DOHH2 (cell line): ENCODE results near the gene FGFBP1.

Source experiments
- H3F3A ChIP-seq: fragments of 200-600 bp; sonication (generic), shearing (Covaris generic); 2 replicates; pipeline ENCODE4 v1.6.0; 2016; ENCODE audit warnings: antibody characterized with exemption, mild to moderate bottlenecking; ENCODE audit not compliant: control insufficient read depth, insufficient read depth
- H3K27ac ChIP-seq: fragments of 200-600 bp; sonication (generic); 2 replicates; pipeline ENCODE4 v1.5.1; 2014; ENCODE audit warnings: low read depth, mild to moderate bottlenecking, low read length, moderate library complexity
- H3K27me3 ChIP-seq: fragments of 200-600 bp; sonication (generic); 2 replicates; pipeline ENCODE4 v1.6.1; 2014; ENCODE audit warnings: mild to moderate bottlenecking, low read length, mixed read lengths; ENCODE audit not compliant: control insufficient read depth
- H3K36me3 ChIP-seq: fragments of 200-600 bp; sonication (generic); 2 replicates; pipeline ENCODE4 v1.6.1; 2014; ENCODE audit warnings: mild to moderate bottlenecking, low read length, moderate library complexity, mixed read lengths; ENCODE audit not compliant: control insufficient read depth
- H3K4me1 ChIP-seq: fragments of 200-600 bp; sonication (generic); 2 replicates; pipeline ENCODE4 v1.6.1; 2014; ENCODE audit warnings: mild to moderate bottlenecking, low read length, mixed read lengths; ENCODE audit not compliant: control insufficient read depth
- H3K4me2 ChIP-seq: fragments of 200-600 bp; sonication (generic); 2 replicates; pipeline ENCODE4 v1.6.0; 2014; ENCODE audit warnings: mild to moderate bottlenecking, low read length, moderate library complexity
- H3K4me3 ChIP-seq: fragments of 200-600 bp; sonication (generic); 2 replicates; pipeline ENCODE4 v1.5.1; 2014; ENCODE audit warnings: mild to moderate bottlenecking, low read length, mixed read lengths
- H3K79me2 ChIP-seq: fragments of 200-600 bp; sonication (generic); 2 replicates; pipeline ENCODE4 v1.6.1; 2014; ENCODE audit warnings: mild to moderate bottlenecking, low read length, mixed read lengths; ENCODE audit not compliant: control insufficient read depth
- H3K9me2 ChIP-seq: fragments of 200-600 bp; sonication (generic); replicated peaks from 2 replicates; pipeline ENCODE4 v1.6.1; 2014; ENCODE audit warnings: mild to moderate bottlenecking, low read length, mixed read lengths; ENCODE audit not compliant: control insufficient read depth
- H3K9me3 ChIP-seq: fragments of 200-600 bp; sonication (generic); 2 replicates; pipeline ENCODE4 v1.6.1; 2014; ENCODE audit warnings: antibody characterized with exemption, low read length, mixed read lengths; ENCODE audit not compliant: control insufficient read depth, insufficient read depth
- H4K20me1 ChIP-seq: fragments of 200-600 bp; sonication (generic); 2 replicates; pipeline ENCODE4 v1.6.0; 2014; ENCODE audit warnings: low read depth, mild to moderate bottlenecking, antibody characterized with exemption, low read length, moderate library complexity; ENCODE audit not compliant: control insufficient read depth, insufficient read depth
- CTCF ChIP-seq: fragments of 200-600 bp; sonication (generic); IDR thresholded peaks from one replicate; pipeline ENCODE4 v1.5.1; 2014; ENCODE audit warnings: antibody characterized with exemption, mild to moderate bottlenecking, low read depth, low read length; ENCODE audit not compliant: poor library complexity, severe bottlenecking
- EZH2phosphoT487 ChIP-seq: fragments of 200-600 bp; sonication (generic); IDR thresholded peaks from 2 replicates; pipeline ENCODE4 v1.6.1; 2017; ENCODE audit warnings: borderline replicate concordance, mild to moderate bottlenecking, antibody characterized with exemption, low read length, moderate library complexity, mixed read lengths

Gene FGFBP1

GRCh38 chr4:15944895-15945294 lies 6.4 kb upstream of the FGFBP1 start:
- Histone ChIP-seq H3K9me2 (no peaks in the 10 kb centered on the region), H4K20me1 (no peaks in the 10 kb centered on the region), H3K4me3 (no peak overlapping the region), H3K27ac (no peak overlapping the region), H3K4me2 (no peak overlapping the region), H3K4me1 (no peaks in the 10 kb centered on the region), H3K36me3 (no peaks in the 10 kb centered on the region), H3K9me3 (no peaks in the 10 kb centered on the region), H3F3A (no peaks in the 10 kb centered on the region), H3K79me2 (no peaks in the 10 kb centered on the region), H3K27me3 (no peaks in the 10 kb centered on the region; the same call in 1 of the 2 replicates)
- TF ChIP-seq EZH2phosphoT487: no peak
- no peak for TF ChIP-seq CTCF

GRCh38 chr4:15942283-15942682 lies 3.7 kb upstream of the FGFBP1 start:
- Histone ChIP-seq H3F3A (no peaks in the 10 kb centered on the region), H3K4me3 (no peak overlapping the region), H3K4me2 (no peak overlapping the region), H3K4me1 (no peaks in the 10 kb centered on the region), H4K20me1 (no peaks in the 10 kb centered on the region), H3K36me3 (no peaks in the 10 kb centered on the region), H3K27ac (no peak overlapping the region), H3K79me2 (no peaks in the 10 kb centered on the region), H3K27me3 (peaks cover 8% of the 10 kb centered on the region), H3K9me2 (no peaks in the 10 kb centered on the region), H3K9me3 (no peaks in the 10 kb centered on the region)
- no peak for TF ChIP-seq EZH2phosphoT487
- no peak for TF ChIP-seq CTCF

- H3K36me3 ChIP-seq: no peaks in the 10 kb centered on the region
- no peaks in the 10 kb centered on the region for H3K79me2 ChIP-seq
- H3K4me2 ChIP-seq: no peak overlapping the region
- peaks cover 8% of the 10 kb centered on the region for H3K27me3 ChIP-seq
- TF ChIP-seq CTCF (no peak), EZH2phosphoT487 (no peak)
- H4K20me1 ChIP-seq: no peaks in the 10 kb centered on the region
- H3K9me2 ChIP-seq: no peaks in the 10 kb centered on the region
- no peak overlapping the region for H3K4me3 ChIP-seq
- H3K9me3 ChIP-seq: no peaks in the 10 kb centered on the region
- H3K27ac ChIP-seq: no peak overlapping the region
- H3F3A ChIP-seq: no peaks in the 10 kb centered on the region
- H3K4me1 ChIP-seq: no peaks in the 10 kb centered on the region; the same call in 1 of the 2 replicates
Observed at GRCh38 chr4:15938182-15938581, 358 bp downstream of the FGFBP1 start.

GRCh38 chr4:15936495-15936894 lies 2.0 kb downstream of the FGFBP1 start:
- no peak overlapping the region for H3K4me2 ChIP-seq
- H3K36me3 ChIP-seq: no peaks in the 10 kb centered on the region
- peaks cover 9% of the 10 kb centered on the region for H3K4me1 ChIP-seq
- no peaks in the 10 kb centered on the region for H3K9me2 ChIP-seq
- peaks cover 8% of the 10 kb centered on the region for H3K27me3 ChIP-seq
- no peak overlapping the region for H3K27ac ChIP-seq
- no peak overlapping the region for H3K4me3 ChIP-seq
- no peak for TF ChIP-seq CTCF
- TF ChIP-seq EZH2phosphoT487: no peak
- H3K9me3 ChIP-seq: no peaks in the 10 kb centered on the region
- no peaks in the 10 kb centered on the region for H3F3A ChIP-seq
- H3K79me2 ChIP-seq: no peaks in the 10 kb centered on the region
- no peaks in the 10 kb centered on the region for H4K20me1 ChIP-seq
